Left lung (tissue), 10 donors: ENCODE results near the gene ITCH. TPM values are rescaled to one million over a fixed set of nuclear protein-coding genes. Genes with fewer than 3 reads are reported as not detected.
"Not testable (repeated sequence)": the region's sequence is repeated elsewhere in the genome, so short reads cannot be mapped to it uniquely, and the experiment has no call there.

Source experiments
- ATAC-seq: fragments of 200-7000 bp; cut with Tn5 transposase; one replicate; pipeline ENCODE4 v1.9.1; 2020; ENCODE audit warnings: moderate library complexity
- DNase-seq, 4 donors: peaks; one replicate each; pipeline ENCODE4 v3.0.0-alpha.2; 2013 to 2020
- H3K27ac ChIP-seq, 2 donors: fragments of 200-600 bp; sonication (generic) in 1 of 2; one replicate each; pipeline versions ENCODE4 v1.5.0 to v1.8.0; 2020 to 2021
- H3K27me3 ChIP-seq, 2 donors: fragments of 200-600 bp; sonication (generic) in 1 of 2; one replicate each; pipeline versions ENCODE4 v1.5.0 to v1.8.0; 2020 to 2021
- H3K36me3 ChIP-seq, 2 donors: fragments of 200-600 bp; sonication (generic) in 1 of 2; one replicate each; pipeline versions ENCODE4 v1.5.0 to v1.8.0; 2020 to 2021
- H3K4me1 ChIP-seq, 2 donors: fragments of 200-600 bp; one replicate each; pipeline ENCODE4 v1.8.0; 2021
- H3K4me3 ChIP-seq, 2 donors: fragments of 200-600 bp; sonication (generic) in 1 of 2; one replicate each; pipeline versions ENCODE4 v1.5.0 to v1.8.0; 2020 to 2021; ENCODE audit warnings: mild to moderate bottlenecking in 1 of 2
- H3K9me3 ChIP-seq, 2 donors: fragments of 200-600 bp; sonication (generic) in 1 of 2; one replicate each; pipeline versions ENCODE4 v1.5.0 to v1.8.0; 2020 to 2021
- intact Hi-C, 2 donors: fragments of 100-400 bp; cut with DNase I; formaldehyde crosslinking; loops; one replicate each; pipeline versions ENCODE4 v1.11.2 to v1.14.2; 2022
- polyA plus RNA-seq, 6 donors: library from polyadenylated mRNA; unstranded; fragments of 120-200 nt; gene quantifications; one replicate each; pipeline ENCODE4 v1.2.1, GENCODE V29; 2013; ENCODE audit not compliant: insufficient read length in 6 of 6
- total RNA-seq, 2 donors: library from RNA; stranded (reverse); fragmentation: NEBNext Ultra II Directional; extraction: Animal tissue kit (Norgen Biotek cat#: 25700); gene quantifications; one replicate each; pipeline ENCODE4 v1.2.1, GENCODE V29; 2021
- TF ChIP-seq, protein P1 (sequence below), 2 donors: fragments of 200-600 bp; sonication (generic) in 1 of 2; IDR thresholded peaks; one replicate each; pipeline versions ENCODE4 v1.5.0 to v1.8.0; 2021; ENCODE audit warnings: antibody characterized with exemption in 2 of 2
- donor health status: DM: no; HTN: yes; CAD: no.
- donor health status: DM: no; HTN: no; CAD: no.

The ITCH gene
- total and polyA plus RNA-seq, 8 donors: 36.2 to 59.6 (median 44.4) TPM

DNA sequence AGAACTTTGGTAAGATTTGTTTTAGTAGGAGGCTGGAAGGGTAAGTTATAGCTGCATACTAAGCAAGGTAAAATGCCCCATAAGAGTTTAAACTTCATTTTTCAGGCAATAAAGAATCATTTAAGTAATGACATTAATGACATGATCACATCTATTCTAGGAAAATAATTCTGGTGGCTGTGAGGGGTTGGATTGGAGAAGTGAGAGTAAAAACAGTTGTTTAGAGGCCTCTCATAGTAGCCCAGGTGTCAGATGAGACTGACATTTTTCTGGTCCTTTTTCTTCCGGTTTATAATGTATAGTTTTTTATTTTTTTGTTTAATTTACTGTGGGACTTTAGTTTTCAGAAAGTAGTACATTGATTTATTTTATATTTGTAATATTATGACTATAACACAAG, 40.8 kb downstream of the ITCH start:
- TF ChIP-seq, protein P1, sequence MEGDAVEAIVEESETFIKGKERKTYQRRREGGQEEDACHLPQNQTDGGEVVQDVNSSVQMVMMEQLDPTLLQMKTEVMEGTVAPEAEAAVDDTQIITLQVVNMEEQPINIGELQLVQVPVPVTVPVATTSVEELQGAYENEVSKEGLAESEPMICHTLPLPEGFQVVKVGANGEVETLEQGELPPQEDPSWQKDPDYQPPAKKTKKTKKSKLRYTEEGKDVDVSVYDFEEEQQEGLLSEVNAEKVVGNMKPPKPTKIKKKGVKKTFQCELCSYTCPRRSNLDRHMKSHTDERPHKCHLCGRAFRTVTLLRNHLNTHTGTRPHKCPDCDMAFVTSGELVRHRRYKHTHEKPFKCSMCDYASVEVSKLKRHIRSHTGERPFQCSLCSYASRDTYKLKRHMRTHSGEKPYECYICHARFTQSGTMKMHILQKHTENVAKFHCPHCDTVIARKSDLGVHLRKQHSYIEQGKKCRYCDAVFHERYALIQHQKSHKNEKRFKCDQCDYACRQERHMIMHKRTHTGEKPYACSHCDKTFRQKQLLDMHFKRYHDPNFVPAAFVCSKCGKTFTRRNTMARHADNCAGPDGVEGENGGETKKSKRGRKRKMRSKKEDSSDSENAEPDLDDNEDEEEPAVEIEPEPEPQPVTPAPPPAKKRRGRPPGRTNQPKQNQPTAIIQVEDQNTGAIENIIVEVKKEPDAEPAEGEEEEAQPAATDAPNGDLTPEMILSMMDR (IDR thresholded peaks at IDR 0.05): no peak
- intact Hi-C loops: no loop called here
- H3K4me1 ChIP-seq: peaks cover 5 to 40% of the 10 kb centered on the region in 2 donors
- H3K4me3 ChIP-seq: no peak overlapping the region
- peaks cover 0 to 31% of the 10 kb centered on the region in 2 donors for H3K36me3 ChIP-seq
- ATAC-seq: no peak
- H3K9me3 ChIP-seq: no peaks in the 10 kb centered on the region
- no peaks in the 10 kb centered on the region for H3K27me3 ChIP-seq
- peak overlapping the region in 1 of 2 donors; percentile 33 for H3K27ac ChIP-seq
- DNase-seq: no peak

DNA sequence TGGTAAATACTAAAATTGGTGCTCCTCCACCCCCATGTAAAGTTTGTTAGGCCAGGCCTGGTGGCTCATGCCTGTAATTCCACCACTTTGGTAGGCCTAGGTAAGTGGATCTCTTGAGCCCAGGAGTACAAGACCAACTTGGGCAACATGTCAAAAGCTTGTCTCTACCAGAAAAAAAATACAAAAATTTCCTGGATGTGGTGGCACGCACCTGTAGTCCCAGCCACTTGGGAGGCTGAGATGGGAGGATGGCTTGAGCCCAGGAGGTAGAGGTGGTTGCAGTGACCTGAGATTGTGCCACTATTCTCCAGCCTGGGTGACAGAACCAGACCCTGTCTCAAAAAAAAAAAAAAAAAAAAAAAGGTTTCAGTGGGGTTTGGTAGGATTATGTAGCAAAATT, 41.7 kb downstream of the ITCH start:
- H3K36me3 ChIP-seq: peaks cover 0 to 31% of the 10 kb centered on the region in 2 donors
- intact Hi-C loops: no loop called here
- no peaks in the 10 kb centered on the region for H3K27me3 ChIP-seq
- ATAC-seq: no peak
- TF ChIP-seq, protein P1 (IDR thresholded peaks at IDR 0.05): no peak
- no peak overlapping the region for H3K4me3 ChIP-seq
- peaks cover 5 to 40% of the 10 kb centered on the region in 2 donors for H3K4me1 ChIP-seq
- no peak overlapping the region for H3K27ac ChIP-seq
- no peaks in the 10 kb centered on the region for H3K9me3 ChIP-seq
- DNase-seq: no peak

DNA sequence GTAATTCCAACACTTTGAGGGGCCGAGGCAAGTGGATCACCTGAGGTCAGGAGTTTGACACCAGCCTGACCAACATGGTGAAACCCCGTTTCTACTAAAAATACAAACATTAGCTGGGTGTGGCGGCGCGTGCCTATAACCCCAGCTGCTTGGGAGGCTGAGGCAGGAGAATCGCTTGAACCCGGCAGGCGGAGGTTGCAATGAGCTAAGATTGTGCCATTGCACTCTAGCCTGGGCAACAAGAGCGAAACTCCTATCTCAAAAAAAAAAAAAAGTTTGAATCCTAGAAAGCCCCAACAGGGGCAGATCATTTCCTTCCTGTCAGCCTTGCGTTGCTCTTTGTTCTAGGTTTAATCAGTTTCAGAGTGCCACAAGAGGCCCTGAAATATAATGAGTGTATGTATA, 42.2 kb downstream of the ITCH start:
- peaks cover 0 to 31% of the 10 kb centered on the region in 2 donors for H3K36me3 ChIP-seq
- H3K27ac ChIP-seq, H3K27me3 ChIP-seq, ATAC-seq, H3K9me3 ChIP-seq, H3K4me3 ChIP-seq, DNase-seq, intact Hi-C loops: not testable (repeated sequence)
- H3K4me1 ChIP-seq: peaks cover 5 to 40% of the 10 kb centered on the region in 2 donors

DNA sequence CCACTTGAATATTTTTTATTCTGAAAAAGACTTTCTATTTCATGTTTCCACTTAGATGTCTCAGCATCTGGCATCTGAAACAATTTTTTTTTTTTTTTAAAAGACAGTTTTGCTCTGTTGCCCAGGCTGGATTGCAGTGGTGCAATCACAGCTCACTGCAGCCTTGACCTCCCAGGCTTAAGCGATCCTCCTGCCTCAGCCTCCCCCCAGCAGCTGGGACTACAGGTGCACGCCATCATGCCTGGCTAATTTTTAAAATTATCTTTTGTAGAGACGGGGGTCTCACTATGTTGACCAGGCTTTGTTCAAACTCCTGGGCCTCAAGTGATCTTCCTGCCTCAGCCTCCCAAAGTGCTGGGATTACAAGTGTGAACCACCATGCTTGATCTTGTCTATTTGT, 42.9 kb downstream of the ITCH start:
- intact Hi-C loops, DNase-seq, ATAC-seq, H3K27ac ChIP-seq, H3K4me3 ChIP-seq, H3K9me3 ChIP-seq, H3K27me3 ChIP-seq: not testable (repeated sequence)
- peaks cover 0 to 32% of the 10 kb centered on the region in 2 donors for H3K36me3 ChIP-seq
- peaks cover 5 to 40% of the 10 kb centered on the region in 2 donors for H3K4me1 ChIP-seq

DNA sequence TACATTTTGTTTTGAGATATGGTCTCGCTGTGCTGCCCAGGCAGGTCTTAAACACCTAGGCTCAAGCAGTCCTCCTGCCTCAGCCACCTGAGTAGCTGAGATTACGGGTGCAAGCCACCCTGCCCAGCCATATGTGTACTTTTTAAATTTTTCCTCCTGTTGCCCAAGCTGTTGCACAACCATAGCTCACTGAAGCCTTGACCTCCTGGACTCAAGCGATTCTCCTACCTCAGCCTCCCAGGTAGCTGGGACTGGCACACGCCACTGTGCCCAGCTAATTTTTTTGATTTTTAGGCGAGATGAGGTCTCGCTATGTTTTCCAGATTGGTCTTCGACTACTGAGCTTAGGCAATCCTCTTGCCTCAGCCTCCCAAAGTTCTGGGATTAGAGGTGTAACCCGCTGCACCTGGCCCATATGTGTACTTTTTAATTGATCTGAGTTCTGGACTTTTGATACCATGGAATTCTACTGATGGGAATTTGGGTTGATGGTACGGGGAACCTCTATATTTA, 44.9 kb downstream of the ITCH start:
- peaks cover 0 to 42% of the 10 kb centered on the region in 2 donors for H3K36me3 ChIP-seq
- intact Hi-C loops: no loop called here
- no peaks in the 10 kb centered on the region for H3K9me3 ChIP-seq
- H3K27ac ChIP-seq: no peak overlapping the region
- ATAC-seq (peak; percentile 48), DNase-seq (no peak)
- no peaks in the 10 kb centered on the region for H3K27me3 ChIP-seq
- no peak overlapping the region for H3K4me3 ChIP-seq
- peaks cover 0 to 23% of the 10 kb centered on the region in 2 donors for H3K4me1 ChIP-seq
- TF ChIP-seq, protein P1 (IDR thresholded peaks at IDR 0.05): no peak

DNA sequence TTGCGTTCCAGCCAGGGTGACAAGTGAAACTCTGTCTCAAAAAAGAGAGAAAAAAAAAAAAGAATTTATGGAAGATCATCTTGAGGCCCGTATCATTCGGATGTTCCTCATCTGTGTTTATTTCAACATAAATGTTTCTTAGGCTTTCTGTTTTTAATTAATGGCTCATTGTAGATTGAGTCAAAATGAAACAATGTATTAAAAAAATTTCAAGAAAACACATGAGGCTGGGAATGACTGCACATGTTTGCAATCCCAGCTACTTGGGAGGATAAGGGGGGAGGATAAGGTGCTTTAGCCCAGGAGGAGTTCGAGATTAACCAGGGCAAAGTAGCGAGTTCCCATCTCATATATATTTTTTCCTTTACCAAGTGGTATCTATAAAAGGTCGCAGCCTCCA, 47.3 kb downstream of the ITCH start:
- Histone ChIP-seq H3K9me3 (no peaks in the 10 kb centered on the region), H3K36me3 (peaks cover 0 to 65% of the 10 kb centered on the region in 2 donors), H3K4me1 (peaks cover 0 to 20% of the 10 kb centered on the region in 2 donors), H3K27ac (no peak overlapping the region), H3K27me3 (no peaks in the 10 kb centered on the region), H3K4me3 (no peak overlapping the region)
- intact Hi-C loops: no loop called here
- ATAC-seq: no peak
- no peak for DNase-seq
- TF ChIP-seq, protein P1 (IDR thresholded peaks at IDR 0.05): no peak
